NCI-H510A treated with DMSO at 0.1 percent for 48 hours (cell line): ENCODE data around the gene HRAS.

Experiments used
- DNase-seq: peaks from one replicate; lab custom pipeline; 2025; lab: John Stamatoyannopoulos, UW

Gene HRAS

GRCh38 chr11:507727-508515 is 27.5 kb downstream of the HRAS start:
- no peak for DNase-seq

GRCh38 chr11:506995-507726 is 28.2 kb downstream of the HRAS start, which contains the start of gene RNH1:
TSS of gene RNH1 (minus strand) at chr11:507242. CDS start at chr11:502162, 5,080 bp downstream.
- peak; percentile 23 for DNase-seq

DNA sequence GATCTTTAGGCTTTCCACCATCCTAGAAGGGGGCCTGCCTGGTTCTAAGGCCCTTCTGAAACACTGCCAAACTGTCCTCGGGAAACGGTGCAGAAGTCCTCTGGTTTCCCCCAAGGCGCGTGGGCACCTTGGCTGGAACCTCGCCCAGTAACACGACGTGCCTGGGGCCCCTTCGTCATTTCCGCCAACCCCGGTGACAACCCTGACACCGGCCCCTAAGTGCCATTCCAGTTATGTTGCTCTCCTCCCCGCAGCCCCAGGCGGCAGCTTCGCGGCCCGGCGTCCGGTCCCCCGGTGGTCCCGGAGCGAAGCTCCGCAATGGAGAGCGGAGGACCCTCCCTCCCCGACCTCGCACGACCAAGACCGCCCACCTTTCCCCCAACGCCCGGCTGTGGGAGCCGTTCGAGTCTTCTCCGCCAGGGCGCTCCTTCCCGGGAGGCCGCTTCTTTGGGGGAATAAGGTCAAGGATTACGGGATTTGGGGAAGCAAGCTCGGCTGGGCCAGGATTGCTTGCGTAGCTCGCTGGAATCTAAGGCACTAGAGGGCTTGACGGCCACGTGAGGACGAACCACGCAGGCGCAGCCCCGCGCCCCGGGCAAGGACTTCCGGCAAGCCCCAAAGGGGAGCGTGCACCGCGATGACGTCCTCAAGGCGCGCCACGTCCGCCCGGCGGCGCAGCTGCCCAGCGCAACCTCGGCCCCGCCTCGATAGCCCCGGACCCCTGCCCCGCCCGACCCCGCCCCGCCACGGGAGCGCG is 29.0 kb downstream of the HRAS start:
- peak; percentile 76 for DNase-seq

GRCh38 chr11:504994-505344 is 30.4 kb downstream of the HRAS start:
- no peak for DNase-seq

- no peak for DNase-seq
Observed at GRCh38 chr11:504053-504993, 31.1 kb downstream of the HRAS start.

DNA sequence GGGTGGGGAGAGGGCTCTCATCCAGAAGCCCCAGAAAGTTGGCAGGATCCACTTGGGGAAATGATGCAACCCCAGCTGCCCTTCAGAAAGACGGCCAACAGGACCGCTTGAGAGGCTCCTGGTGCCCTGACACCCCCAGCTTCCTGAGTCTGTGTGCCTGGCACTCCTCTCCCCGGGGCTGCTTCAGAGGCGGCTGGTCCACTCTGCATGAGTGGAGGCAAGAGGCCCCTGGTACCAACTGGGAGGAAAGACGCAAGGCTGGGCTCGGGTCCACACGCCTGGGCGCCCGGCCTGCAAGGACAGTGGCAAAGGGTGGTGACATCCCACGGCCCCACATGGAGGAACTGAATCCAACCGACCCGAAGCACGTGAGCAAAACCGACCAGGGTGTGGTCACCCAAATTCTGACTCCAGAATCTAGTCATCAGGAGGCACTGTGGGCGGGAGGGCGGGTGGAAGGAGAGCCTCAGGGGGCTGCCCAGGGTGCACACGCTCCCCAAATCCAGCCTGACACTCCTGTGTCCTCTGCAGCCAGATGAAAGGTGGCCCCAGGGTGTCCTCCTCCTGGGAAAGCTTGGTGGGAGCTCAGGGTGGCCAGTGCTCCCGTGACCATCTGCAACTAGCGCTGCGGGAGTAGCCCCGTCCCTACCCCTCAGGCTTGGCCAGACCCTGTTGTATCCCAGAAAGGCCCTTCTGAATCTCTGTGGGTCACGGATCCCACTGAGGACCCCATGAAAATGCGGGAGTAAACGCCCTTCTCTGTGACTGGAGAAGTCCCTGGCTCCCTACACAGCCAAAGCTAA is 32.0 kb downstream of the HRAS start:
- no peak for DNase-seq

DNA sequence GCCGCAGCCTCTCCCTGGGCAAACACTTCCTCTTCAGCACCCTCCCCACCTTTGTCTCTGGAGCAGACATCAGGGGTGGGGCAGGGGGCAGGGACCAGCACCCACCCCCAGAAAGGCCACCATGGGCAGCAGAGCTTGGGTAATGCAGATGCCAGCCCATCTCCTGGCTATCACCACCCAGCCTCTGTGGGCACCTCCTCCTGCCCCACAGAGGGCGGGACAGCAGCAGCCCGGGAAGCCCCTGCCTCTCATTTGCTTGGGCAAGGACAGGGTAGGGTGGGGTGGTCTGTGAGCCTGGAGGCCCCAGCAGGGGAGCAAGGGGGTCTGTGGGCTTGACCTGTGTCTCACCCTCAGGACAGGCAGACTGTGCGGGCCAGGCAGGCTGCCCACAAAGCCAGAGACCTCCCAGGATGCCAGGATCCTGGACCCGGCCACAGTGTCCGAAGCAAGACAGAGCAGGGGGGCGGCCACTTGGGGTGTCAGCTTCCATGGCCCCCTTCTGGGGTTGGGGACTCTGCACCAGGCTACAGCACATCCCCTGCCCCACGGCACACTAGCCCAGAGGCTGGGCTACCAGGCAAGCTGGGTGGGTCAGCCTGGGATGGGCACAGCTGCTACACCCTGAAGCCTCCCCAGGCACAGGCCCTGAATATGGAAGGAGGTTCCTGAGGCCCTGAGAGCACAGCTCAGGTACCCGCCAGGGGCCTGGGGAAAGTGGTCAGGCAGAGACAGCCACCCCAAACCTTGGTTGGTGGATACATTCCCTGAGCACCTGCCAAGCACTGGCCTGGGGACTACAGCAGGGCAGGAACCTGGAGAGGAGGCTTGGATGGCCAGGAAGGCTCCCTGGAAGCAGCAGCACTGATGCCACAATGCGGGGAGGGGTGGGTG is 32.8 kb downstream of the HRAS start:
- no peak for DNase-seq

GRCh38 chr11:501683-502287 is 33.6 kb downstream of the HRAS start:
- no peak for DNase-seq

- DNase-seq: no peak
Observed at GRCh38 chr11:501001-501682, 34.2 kb downstream of the HRAS start.

DNA sequence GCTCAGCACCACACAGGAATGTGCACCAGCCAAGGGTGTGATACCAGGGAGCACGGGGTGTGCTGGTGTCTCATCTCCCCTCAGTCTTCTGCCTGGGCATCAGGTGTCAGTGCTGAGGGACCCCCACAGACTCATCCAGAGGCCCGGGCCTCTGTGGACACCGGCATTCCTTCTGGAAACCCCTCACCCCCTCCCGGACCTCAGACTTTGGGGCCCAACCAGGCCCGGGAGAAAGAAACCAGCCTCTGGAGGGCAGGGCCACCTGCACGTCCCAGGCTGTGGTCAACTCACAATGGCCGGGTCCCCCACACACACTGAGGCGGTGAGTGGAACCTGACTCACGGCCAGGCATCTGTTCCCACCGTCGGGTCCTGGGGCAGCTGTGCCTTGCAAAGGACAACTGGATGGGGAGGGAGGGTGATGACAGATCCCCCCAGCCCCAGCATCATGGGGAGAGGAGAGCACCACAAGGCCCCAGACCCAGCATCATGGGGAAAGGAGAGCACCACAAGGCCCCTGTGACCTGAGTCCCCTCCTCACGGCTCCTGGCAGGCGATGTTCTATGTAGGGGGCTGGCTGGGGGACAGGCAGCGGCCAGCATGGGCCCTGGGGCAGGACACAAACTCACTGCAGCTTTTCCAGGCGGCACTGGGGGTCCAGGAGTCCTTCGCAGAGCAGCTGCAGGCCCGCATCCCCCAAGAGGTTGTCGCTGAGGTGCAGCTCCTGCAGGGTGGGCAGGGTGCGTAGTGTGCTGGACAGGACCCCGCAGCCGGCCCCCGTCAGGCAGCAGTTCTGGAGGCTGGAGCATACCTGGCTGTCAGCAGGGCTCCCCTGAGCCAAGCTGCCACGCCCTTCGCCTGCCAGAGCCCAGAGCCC is 35.9 kb downstream of the HRAS start:
- no peak for DNase-seq

DNA sequence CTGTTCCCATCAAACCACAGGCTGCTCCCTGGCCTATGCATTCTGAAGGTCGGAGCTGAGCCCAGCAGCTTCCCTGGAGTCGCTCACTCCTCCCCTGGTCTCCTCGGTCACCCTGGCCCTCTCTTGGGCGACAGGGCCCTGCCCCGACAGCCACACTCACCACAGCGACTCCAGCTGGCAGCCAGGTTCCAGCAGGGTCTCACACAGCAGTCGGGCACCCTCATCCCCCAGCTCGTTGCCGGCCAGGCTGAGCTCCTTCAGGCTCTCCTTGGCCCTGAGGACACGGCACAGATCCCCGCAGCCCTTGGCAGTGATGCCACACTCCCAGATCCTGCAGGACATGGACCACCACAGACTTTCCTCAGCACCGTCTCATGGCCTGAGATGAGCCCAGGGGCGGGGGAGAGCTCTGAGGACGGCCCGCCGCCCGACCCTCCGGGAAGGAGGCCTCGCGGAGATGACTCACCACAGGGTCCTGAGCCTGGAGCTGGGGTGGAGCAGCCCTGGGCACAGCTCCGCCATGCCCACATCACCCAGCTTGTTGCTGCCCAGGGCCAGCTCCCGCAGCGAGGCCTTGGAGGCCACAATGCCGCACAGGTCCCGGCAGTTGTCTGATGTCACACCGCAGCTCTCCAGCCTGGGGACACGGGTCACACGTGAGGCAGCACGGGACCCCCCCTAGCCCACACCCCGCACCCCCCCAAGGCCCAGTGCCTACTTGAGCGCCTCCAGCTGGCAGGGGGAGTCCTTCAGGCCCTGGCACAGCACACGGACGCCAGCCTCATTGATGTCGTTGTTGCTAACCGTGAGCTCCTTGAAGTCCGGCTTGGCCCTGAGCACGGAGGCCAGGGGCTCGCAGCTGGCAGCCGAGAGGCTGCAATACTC is 36.8 kb downstream of the HRAS start:
- no peak for DNase-seq

DNA sequence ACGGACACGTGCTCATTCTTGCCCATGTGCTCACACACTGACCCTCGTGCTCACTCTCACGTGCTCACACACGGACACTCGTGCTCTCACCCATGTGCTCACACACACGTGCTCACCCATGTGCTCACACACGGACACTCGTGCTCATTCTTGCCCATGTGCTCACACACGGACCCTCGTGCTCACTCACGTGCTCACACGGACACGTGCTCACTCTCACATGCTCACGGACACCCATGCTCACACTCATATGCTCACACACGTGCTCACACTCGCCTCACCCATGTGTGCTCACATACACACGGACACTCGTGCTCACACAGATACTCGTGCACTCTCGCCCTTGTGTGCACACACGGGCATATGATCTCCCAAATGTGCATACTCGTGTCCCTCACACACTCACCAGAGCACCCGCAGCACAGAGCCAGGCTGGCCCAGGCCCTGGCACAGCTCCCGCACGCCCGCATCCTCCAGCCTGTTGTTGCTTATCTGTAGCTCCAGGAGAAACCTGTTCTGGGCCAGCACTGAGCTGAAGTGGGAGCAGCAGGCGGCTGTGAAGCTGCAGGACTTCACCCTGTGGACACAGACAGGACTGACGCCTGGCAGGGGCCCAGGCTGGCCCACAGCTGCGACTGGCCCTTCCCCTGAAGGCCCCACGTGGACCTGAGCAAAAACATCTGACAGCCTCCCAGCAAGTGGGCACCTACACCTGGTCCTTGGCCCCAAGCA is 37.6 kb downstream of the HRAS start:
- DNase-seq: no peak

GRCh38 chr11:496834-497564 is 38.4 kb downstream of the HRAS start:
- no peak for DNase-seq

- no peak for DNase-seq
Observed at GRCh38 chr11:495537-495931, 39.8 kb downstream of the HRAS start.
